Measurements from ENCODE around the gene TRPV2. TPM values are rescaled to one million over a fixed set of nuclear protein-coding genes. Genes with fewer than 3 reads are reported as not detected.

The TRPV2 gene
- total RNA-seq, 1 donor from 2014 or later: 16.1 TPM

- DNase-seq (ENCODE audit: low read depth): no peak
Observed at GRCh38 chr17:16473044-16474011, 58.0 kb downstream of the TRPV2 start.

- DNase-seq (ENCODE audit: low read depth): no peak
Observed at GRCh38 chr17:16474012-16474725, 58.8 kb downstream of the TRPV2 start.

- DNase-seq (ENCODE audit: low read depth): no peak
Observed at GRCh38 chr17:16475179-16475704, 59.9 kb downstream of the TRPV2 start.

GRCh38 chr17:16477255-16477654, 61.9 kb downstream of the TRPV2 start:
- DNase-seq (ENCODE audit: low read depth): peak; percentile 82

- DNase-seq (ENCODE audit: low read depth): no peak
Observed at GRCh38 chr17:16477666-16478065, 62.3 kb downstream of the TRPV2 start.

- no peak for DNase-seq (ENCODE audit: low read depth)
Observed at GRCh38 chr17:16478649-16479048, 63.3 kb downstream of the TRPV2 start.

GRCh38 chr17:16479264-16479663, 63.9 kb downstream of the TRPV2 start:
- no peak for DNase-seq (ENCODE audit: low read depth)

- no peak for DNase-seq (ENCODE audit: low read depth)
Observed at GRCh38 chr17:16480995-16481394, 65.6 kb downstream of the TRPV2 start.

GRCh38 chr17:16482253-16482652, 66.9 kb downstream of the TRPV2 start:
- no peak for DNase-seq (ENCODE audit: low read depth)

- DNase-seq (ENCODE audit: low read depth): no peak
Observed at GRCh38 chr17:16483021-16483645, 67.8 kb downstream of the TRPV2 start.

GRCh38 chr17:16484445-16485175, 69.2 kb downstream of the TRPV2 start:
- DNase-seq (ENCODE audit: low read depth): no peak

Other genes with a start within 250 kb of the TRPV2 start
- gene NCOR1, start 200.0 kb upstream of the TRPV2 start, total RNA-seq: 60.0 and 73.3 TPM in 2 replicates
- 12.9 and 16.4 TPM in 2 replicates for gene PIGL, start 198.4 kb upstream of the TRPV2 start, total RNA-seq
- gene CENPV, start 62.1 kb upstream of the TRPV2 start, total RNA-seq: 8.2 and 10.7 TPM in 2 replicates
- 823 and 904 TPM in 2 replicates for gene UBB, start 34.5 kb upstream of the TRPV2 start, total RNA-seq
- gene LRRC75A, start 76.6 kb downstream of the TRPV2 start, total RNA-seq: 0.21 and 0.51 TPM in 2 replicates
- 8.3 and 11.4 TPM in 2 replicates for gene ZNF287, start 153.6 kb downstream of the TRPV2 start, total RNA-seq
- gene ZNF624, start 238.3 kb downstream of the TRPV2 start, total RNA-seq: 5.2 and 7.4 TPM in 2 replicates